HG03097 (cell line): Measurements from ENCODE around the gene PLCD3.

ENCODE experiments used
- ATAC-seq: cut with Tn5 transposase; IDR thresholded peaks from one replicate; pipeline ENCODE4 v1.9.1; 2021; ENCODE audit not compliant: unreplicated experiment, low FRiP score

PLCD3 gene

DNA sequence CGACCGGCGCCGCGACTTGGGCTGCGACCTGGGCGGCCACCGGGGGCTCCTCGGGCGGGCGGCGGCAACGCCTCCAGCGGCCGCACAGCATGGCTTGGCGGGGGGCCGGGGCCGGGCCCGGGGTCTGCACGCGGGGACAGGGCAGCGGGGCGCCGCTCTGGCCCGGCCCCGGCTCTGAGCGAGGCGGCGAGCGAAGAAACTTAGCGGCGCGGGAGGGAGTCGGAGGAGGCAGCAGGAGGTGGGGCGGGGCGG is at the start of gene PLCD3:
Gene PLCD3, minus strand, starts transcription at position 196 of the 252 bp plus-strand sequence. Its CDS starts 105 bp downstream, at position 91.
- ATAC-seq, result no peak

GRCh38 chr17:45177563-45177962 is 45.2 kb upstream of the PLCD3 start:
- no peak for ATAC-seq

DNA sequence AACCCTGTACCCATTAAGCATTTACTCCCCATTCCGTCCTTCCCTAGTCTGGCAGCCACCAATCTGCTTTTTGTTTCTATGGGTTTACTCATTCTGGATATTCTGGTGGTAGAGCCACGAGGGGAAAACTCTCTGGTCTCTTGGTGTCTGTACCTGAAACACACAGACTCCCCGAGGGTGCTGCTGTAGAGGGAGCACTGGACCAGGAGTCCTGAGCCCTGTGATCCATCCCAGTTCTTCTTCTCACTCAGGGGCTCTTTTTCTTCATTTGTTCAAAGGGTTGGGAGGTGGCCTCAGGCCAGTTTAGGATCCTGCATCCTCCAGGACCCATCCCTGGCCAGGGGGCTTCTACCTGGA is 43.4 kb upstream of the PLCD3 start:
- ATAC-seq, result no peak

GRCh38 chr17:45172541-45173286 is 40.4 kb upstream of the PLCD3 start:
- no peak for ATAC-seq

- no peak for ATAC-seq
Observed at GRCh38 chr17:45172232-45172540, 39.9 kb upstream of the PLCD3 start.

GRCh38 chr17:45171338-45172231 is 39.3 kb upstream of the PLCD3 start:
- ATAC-seq, result no peak

DNA sequence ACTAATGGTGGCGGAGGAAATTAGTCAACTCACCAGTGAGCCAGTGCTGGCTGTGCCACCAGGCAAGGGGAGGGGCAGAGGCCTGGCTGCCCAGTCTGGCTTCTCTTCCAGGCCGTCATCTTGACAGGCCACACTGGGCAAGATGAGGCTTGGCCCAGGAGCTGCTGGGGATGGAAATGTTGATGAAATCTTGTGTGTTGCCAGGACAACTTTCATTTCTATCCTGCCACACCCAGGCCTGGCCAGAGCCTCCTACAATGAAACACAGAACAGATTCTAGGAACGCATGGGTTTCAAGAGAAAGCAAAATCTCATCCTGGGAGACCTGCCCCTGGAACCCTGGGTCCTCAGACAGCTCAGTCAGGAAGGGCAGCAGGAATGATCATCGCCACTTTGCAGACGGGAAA is 38.6 kb upstream of the PLCD3 start:
- no peak for ATAC-seq

- ATAC-seq, result no peak
Observed at GRCh38 chr17:45170280-45170930, 38.1 kb upstream of the PLCD3 start.

DNA sequence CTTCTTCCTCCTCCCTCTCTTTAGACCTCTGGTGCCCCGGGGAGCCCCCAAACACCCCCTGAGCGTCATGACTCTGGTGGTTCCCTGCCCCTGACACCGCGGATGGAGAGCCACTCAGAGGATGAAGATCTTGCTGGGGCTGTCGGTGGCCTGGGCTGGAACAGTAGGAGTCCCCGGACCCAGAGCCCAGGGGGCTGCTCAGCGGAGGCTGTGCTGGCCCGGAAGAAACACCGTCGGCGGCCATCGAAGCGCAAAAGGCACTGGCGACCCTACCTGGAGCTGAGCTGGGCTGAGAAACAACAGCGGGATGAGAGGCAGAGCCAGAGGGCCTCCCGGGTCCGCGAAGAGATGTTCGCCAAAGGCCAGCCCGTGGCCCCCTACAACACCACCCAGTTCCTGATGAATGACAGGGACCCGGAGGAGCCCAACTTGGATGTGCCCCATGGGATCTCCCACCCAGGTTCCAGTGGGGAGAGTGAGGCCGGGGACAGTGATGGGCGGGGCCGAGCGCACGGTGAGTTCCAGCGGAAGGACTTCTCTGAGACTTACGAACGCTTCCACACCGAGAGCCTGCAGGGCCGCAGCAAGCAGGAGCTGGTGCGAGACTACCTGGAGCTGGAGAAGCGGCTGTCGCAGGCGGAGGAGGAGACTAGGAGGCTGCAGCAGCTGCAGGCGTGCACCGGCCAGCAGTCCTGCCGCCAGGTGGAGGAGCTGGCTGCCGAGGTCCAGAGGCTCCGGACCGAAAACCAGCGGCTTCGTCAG is 36.9 kb upstream of the PLCD3 start:
- ATAC-seq, result no peak

GRCh38 chr17:45164734-45165269 is 32.5 kb upstream of the PLCD3 start:
- ATAC-seq, result no peak

GRCh38 chr17:45162025-45162687 is 29.8 kb upstream of the PLCD3 start:
- peak; percentile 5 for ATAC-seq

DNA sequence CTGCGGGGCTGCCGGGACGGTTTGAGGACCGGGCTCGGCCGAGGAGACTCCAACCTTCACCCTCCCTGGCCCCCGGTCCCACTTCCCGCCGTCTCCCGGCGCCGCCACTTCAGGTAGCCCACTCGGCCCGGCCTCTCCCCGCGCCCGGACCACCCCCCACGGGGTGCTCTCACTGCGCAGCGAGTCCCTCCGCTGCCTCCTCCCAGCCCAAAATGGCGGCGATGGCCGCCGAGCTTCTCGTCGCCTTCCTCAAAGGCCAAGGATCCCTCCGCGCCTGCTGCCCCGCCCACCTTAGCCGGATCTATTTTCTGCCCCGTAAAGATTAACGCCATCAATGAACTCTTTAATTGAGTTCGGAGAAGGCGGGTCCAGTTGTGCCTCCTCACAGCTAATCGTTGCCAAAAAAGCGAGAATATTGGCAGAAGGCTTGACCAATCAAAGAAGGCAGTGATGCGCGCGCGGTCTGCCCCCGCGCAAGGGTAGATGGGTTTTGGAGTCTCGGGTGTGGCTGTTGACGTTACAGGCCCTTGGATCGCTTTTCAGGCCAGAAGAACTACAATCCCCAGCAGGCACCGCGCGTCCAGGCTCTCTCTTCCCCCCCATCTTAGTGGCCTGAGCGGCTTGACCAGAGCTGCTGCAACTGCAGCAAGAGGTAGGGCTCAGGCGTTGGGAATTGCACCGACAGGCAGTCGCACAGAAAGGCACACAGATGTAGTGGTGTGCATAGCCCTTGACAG is 29.1 kb upstream of the PLCD3 start, which contains the start of gene HEXIM2:
Gene HEXIM2, plus strand, starts transcription at position 588 of the 737 bp plus-strand sequence. CDS start 919 bp downstream, outside the sequence.
- peak; percentile 83 for ATAC-seq

GRCh38 chr17:45160447-45161287 is 28.4 kb upstream of the PLCD3 start:
- ATAC-seq, result peak; percentile 27

GRCh38 chr17:45156242-45156641 is 23.9 kb upstream of the PLCD3 start:
- ATAC-seq, result no peak

- no peak for ATAC-seq
Observed at GRCh38 chr17:45155483-45155882, 23.2 kb upstream of the PLCD3 start.

- no peak for ATAC-seq
Observed at GRCh38 chr17:45155029-45155428, 22.7 kb upstream of the PLCD3 start.

DNA sequence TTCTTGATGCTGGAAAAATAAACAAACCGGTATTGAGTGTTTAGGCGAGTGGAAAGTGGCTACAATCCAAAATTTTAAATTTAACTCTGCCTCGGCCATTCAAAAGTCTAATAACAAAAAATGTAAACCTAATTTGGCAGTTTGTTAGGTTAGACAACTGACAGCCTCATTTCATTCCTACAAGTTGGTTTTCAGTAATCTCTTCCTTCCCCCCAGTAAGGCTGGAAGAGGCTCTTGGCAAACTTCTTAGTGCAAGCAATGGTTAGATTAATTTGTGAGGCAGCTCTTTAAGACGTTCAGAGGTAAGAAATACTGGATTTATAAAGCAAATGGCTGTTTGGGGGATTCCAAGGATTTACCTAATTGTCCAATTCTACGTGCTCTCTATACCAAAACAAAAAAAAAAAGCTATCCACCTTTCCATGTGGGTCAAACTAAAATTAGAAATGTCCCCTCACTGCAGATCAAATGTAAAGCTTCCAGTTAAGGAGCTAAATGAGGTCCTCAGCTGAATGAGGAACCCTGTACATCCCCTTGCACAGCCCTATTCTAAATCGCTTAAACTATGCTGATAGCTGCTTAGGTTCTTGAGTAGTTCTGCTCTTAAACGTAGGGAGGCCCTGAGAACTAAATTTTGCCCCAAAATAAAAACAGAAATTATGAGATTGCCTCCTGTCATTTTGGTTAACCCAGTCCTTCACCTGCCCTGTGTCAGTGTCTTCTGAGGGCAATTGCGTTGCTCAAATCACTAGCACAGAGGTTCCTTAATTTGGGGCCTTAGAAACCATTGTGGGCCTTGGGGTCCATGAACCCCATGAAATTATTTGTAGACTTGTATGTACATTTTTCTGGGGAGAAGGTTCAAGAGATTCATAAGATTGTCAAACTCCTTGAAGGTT is 18.8 kb upstream of the PLCD3 start:
- no peak for ATAC-seq
